AG08395 (cell line): ENCODE data around the gene CORO1C.
A peak's percentile ranks its signal among the peaks of the same experiment; 100 is the strongest.

Source experiments
- DNase-seq: peaks from one replicate; pipeline ENCODE4 v3.0.0; 2012; ENCODE audit warnings: mixed read lengths, low spot score

Gene CORO1C

GRCh38 chr12:108647585-108648287 is 83.6 kb downstream of the CORO1C start:
- no peak for DNase-seq

GRCh38 chr12:108646600-108647579 is 84.4 kb downstream of the CORO1C start:
- no peak for DNase-seq

GRCh38 chr12:108645686-108646599 is 85.4 kb downstream of the CORO1C start:
- no peak for DNase-seq

- DNase-seq = no peak
Observed at GRCh38 chr12:108644811-108645120, 86.6 kb downstream of the CORO1C start.

GRCh38 chr12:108643941-108644810 is 87.1 kb downstream of the CORO1C start:
- peak; percentile 68 for DNase-seq

- no peak for DNase-seq
Observed at GRCh38 chr12:108642899-108643654, 88.2 kb downstream of the CORO1C start.

GRCh38 chr12:108642269-108642870 is 88.9 kb downstream of the CORO1C start:
- DNase-seq = no peak

- no peak for DNase-seq
Observed at GRCh38 chr12:108641446-108642268, 89.7 kb downstream of the CORO1C start.

GRCh38 chr12:108640802-108641445 is 90.4 kb downstream of the CORO1C start:
- DNase-seq = no peak

GRCh38 chr12:108638997-108639822 is 92.1 kb downstream of the CORO1C start:
- no peak for DNase-seq

GRCh38 chr12:108638141-108638827 is 93.0 kb downstream of the CORO1C start:
- DNase-seq = no peak

GRCh38 chr12:108637222-108637971 is 93.9 kb downstream of the CORO1C start:
- DNase-seq = no peak

- DNase-seq = no peak
Observed at GRCh38 chr12:108635997-108636808, 95.1 kb downstream of the CORO1C start.

- no peak for DNase-seq
Observed at GRCh38 chr12:108635201-108635996, 95.9 kb downstream of the CORO1C start.

- no peak for DNase-seq
Observed at GRCh38 chr12:108634341-108634751, 97.0 kb downstream of the CORO1C start.
